Colonic mucosa (tissue), 4 donors: ENCODE data around the gene TCF21. TPM values are rescaled to one million over a fixed set of nuclear protein-coding genes. Genes with fewer than 3 reads are reported as not detected.

ENCODE experiments used
- DNase-seq: peaks from one replicate; pipeline ENCODE4 v3.0.0-alpha.2; 2020
- H3K27ac ChIP-seq: fragments of 200-600 bp; one replicate; pipeline ENCODE4 v1.8.0; 2021
- H3K27me3 ChIP-seq: fragments of 200-600 bp; one replicate; pipeline ENCODE4 v1.8.0; 2021
- H3K36me3 ChIP-seq: fragments of 200-600 bp; one replicate; pipeline ENCODE4 v1.8.0; 2021
- H3K4me1 ChIP-seq: fragments of 200-600 bp; one replicate; pipeline ENCODE4 v1.8.0; 2021; ENCODE audit warnings: mild to moderate bottlenecking
- H3K4me3 ChIP-seq: fragments of 200-600 bp; one replicate; pipeline ENCODE4 v1.8.0; 2021
- H3K9ac ChIP-seq, 2 donors: one replicate each; pipeline ENCODE4 v1.7.0; 2013; ENCODE audit warnings: control low read depth in 2 of 2, low read depth in 2 of 2, low read length in 2 of 2
- H3K9me3 ChIP-seq: fragments of 200-600 bp; one replicate; pipeline ENCODE4 v1.8.0; 2021
- CTCF ChIP-seq: fragments of 200-600 bp; IDR thresholded peaks from one replicate; pipeline ENCODE4 v1.8.0; 2022; ENCODE audit warnings: antibody characterized with exemption, mild to moderate bottlenecking
- intact Hi-C: fragments of 100-400 bp; cut with DNase I; formaldehyde crosslinking; loops from one replicate; pipeline ENCODE4 v1.14.1; 2022
- total RNA-seq, 2 donors: library from RNA; stranded (reverse); fragmentation: NEBNext Ultra II Directional in 1 of 2; extraction: Animal tissue kit (Norgen Biotek cat#: 25700) in 1 of 2; gene quantifications; one replicate each; pipeline ENCODE4 v1.2.1, GENCODE V29; 2021
- donor health status: healthy.
- donor health status: DM: no; HTN: no; CAD: no.
- donor health status: DM: no; HTN: no; CAD: no.

Gene TCF21
- total RNA-seq, 2 donors from 2014 or later: 4.4 to 5.1 TPM

- no peak for TF ChIP-seq CTCF
- H3K27me3 ChIP-seq: no peaks in the 10 kb centered on the region
- H3K9ac ChIP-seq: no peak overlapping the region
- no peaks in the 10 kb centered on the region for H3K36me3 ChIP-seq
- no peak overlapping the region for H3K4me3 ChIP-seq
- DNase-seq: no peak
- no peaks in the 10 kb centered on the region for H3K9me3 ChIP-seq
- H3K27ac ChIP-seq: no peak overlapping the region
- no peaks in the 10 kb centered on the region for H3K4me1 ChIP-seq
- intact Hi-C loops: no loop called here
Measured at GRCh38 chr6:133937909-133938308, 49.0 kb downstream of the TCF21 start.

- Histone ChIP-seq H3K36me3 (no peaks in the 10 kb centered on the region), H3K4me1 (no peaks in the 10 kb centered on the region), H3K4me3 (no peak overlapping the region), H3K27me3 (no peaks in the 10 kb centered on the region), H3K9ac (no peak overlapping the region), H3K27ac (no peak overlapping the region), H3K9me3 (no peaks in the 10 kb centered on the region)
- intact Hi-C loops: no loop called here
- no peak for TF ChIP-seq CTCF
- no peak for DNase-seq
Measured at GRCh38 chr6:133938533-133938932, 49.6 kb downstream of the TCF21 start.

- no peak for DNase-seq
Measured at GRCh38 chr6:133939778-133940667, 51.1 kb downstream of the TCF21 start.

More at GRCh38 chr6:133939778-133940667, 51.1 kb downstream of the TCF21 start:
- no peaks in the 10 kb centered on the region for H3K27me3 ChIP-seq
- intact Hi-C loops: no loop called here
- no peak overlapping the region for H3K9ac ChIP-seq
- H3K4me3 ChIP-seq: no peak overlapping the region
- no peak overlapping the region for H3K27ac ChIP-seq
- no peaks in the 10 kb centered on the region for H3K9me3 ChIP-seq
- no peaks in the 10 kb centered on the region for H3K36me3 ChIP-seq
- H3K4me1 ChIP-seq: no peaks in the 10 kb centered on the region
- TF ChIP-seq CTCF: no peak

Other genes with a start within 250 kb of the TCF21 start
- gene TBPL1, start 64.1 kb downstream of the TCF21 start, total RNA-seq: 10 to 100 TPM; 28.1 to 29.0 TPM
- gene SLC2A12, start 163.5 kb downstream of the TCF21 start, total RNA-seq: 1 to 10 TPM in 1 of 2 donors, under 1 TPM in 1; 0.84 to 3.0 TPM